ENCODE results near the gene SFRP5.

- TF ChIP-seq MAX (IDR thresholded peaks at IDR 0.05; ENCODE audit: insufficient read depth, insufficient read length) (no peak), CTCF (IDR thresholded peaks at IDR 0.05; ENCODE audit: extremely low read depth in 1 of 2, insufficient read depth in 1 of 2, low read depth in 1 of 2, low read length in 2 of 2) (no peak), POLR2A (IDR thresholded peaks at IDR 0.05; ENCODE audit: low read depth, low read length) (no peak), EZH2 (IDR thresholded peaks at IDR 0.05; ENCODE audit: borderline replicate concordance, low read depth, low read length, severe bottlenecking) (no peak), JUN (IDR thresholded peaks at IDR 0.05; ENCODE audit: borderline replicate concordance, insufficient read depth, insufficient read length, low read depth) (no peak), GATA2 (IDR thresholded peaks at IDR 0.05; ENCODE audit: insufficient read depth, insufficient read length, low read depth, low read length) (no peak), MYC (IDR thresholded peaks at IDR 0.05; ENCODE audit: low read depth, low read length) (no peak)
These were observed 31.2 kb downstream of the SFRP5 start for GRCh38 chr10:97740613-97741012.

Data from endothelial cell of umbilical vein (primary cell).